GM12891 (cell line): ENCODE data around the gene TMEFF1.
"Not testable (repeated sequence)": the region's sequence is repeated elsewhere in the genome, so short reads cannot be mapped to it uniquely, and the experiment has no call there.

Experiments
- DNase-seq: peaks from one replicate; pipeline ENCODE4 v3.0.0; 2011; ENCODE audit warnings: low spot score; ENCODE audit not compliant: insufficient read length
- FAIRE-seq: peaks from 2 replicates; lab custom pipeline; 2011; peaks lifted over from hg19 to GRCh38; lab: Jason Lieb, UNC
- PAX5 ChIP-seq: IDR thresholded peaks from 2 replicates; pipeline ENCODE4 v1.6.1; 2011; ENCODE audit warnings: low read length, moderate library complexity, mild to moderate bottlenecking; ENCODE audit not compliant: insufficient read depth, severe bottlenecking
- POLR2A ChIP-seq: IDR thresholded peaks from 2 replicates; pipeline ENCODE4 v1.6.1; 2011; ENCODE audit warnings: low read depth, low read length, control low read depth
- POLR2AphosphoS5 ChIP-seq: IDR thresholded peaks from 2 replicates; pipeline ENCODE4 v1.6.1; 2011; ENCODE audit warnings: low read depth, low read length, control low read depth
- POU2F2 ChIP-seq: IDR thresholded peaks from 2 replicates; pipeline ENCODE4 v1.6.1; 2011; ENCODE audit warnings: low read depth, mild to moderate bottlenecking, control low read depth, low read length, moderate library complexity
- SPI1 ChIP-seq: IDR thresholded peaks from 2 replicates; pipeline ENCODE4 v1.6.1; 2011; ENCODE audit warnings: low read depth, low read length, control low read depth
- TAF1 ChIP-seq: IDR thresholded peaks from 2 replicates; pipeline ENCODE4 v1.6.1; 2011; ENCODE audit warnings: low read depth, low read length, control low read depth

Gene TMEFF1

GRCh38 chr9:100436571-100436970 is 36.4 kb upstream of the TMEFF1 start:
- FAIRE-seq (no peak), DNase-seq (no peak)
- TF ChIP-seq SPI1 (no peak), PAX5 (no peak), POU2F2 (no peak), TAF1 (no peak), POLR2AphosphoS5 (no peak), POLR2A (no peak)

GRCh38 chr9:100437860-100438805 is 34.8 kb upstream of the TMEFF1 start:
- peak; percentile 18 for DNase-seq
- peak; percentile 78 for FAIRE-seq
- no peak for TF ChIP-seq POU2F2
- TF ChIP-seq POLR2A, result no peak
- no peak for TF ChIP-seq PAX5
- TF ChIP-seq SPI1, result no peak
- no peak for TF ChIP-seq TAF1
- TF ChIP-seq POLR2AphosphoS5, result no peak

- FAIRE-seq, result no peak
- DNase-seq, result no peak
- TF ChIP-seq POLR2AphosphoS5 (no peak), POU2F2 (no peak), POLR2A (no peak), PAX5 (no peak), SPI1 (no peak), TAF1 (no peak)
Measured at GRCh38 chr9:100440071-100440470, 32.9 kb upstream of the TMEFF1 start.

- DNase-seq, FAIRE-seq: not testable (repeated sequence)
Measured at GRCh38 chr9:100440487-100440886, 32.5 kb upstream of the TMEFF1 start.

GRCh38 chr9:100441911-100442361 is 31.0 kb upstream of the TMEFF1 start:
- FAIRE-seq (no peak), DNase-seq (no peak)

GRCh38 chr9:100443781-100444768 is 28.9 kb upstream of the TMEFF1 start:
- no peak for DNase-seq
- no peak for FAIRE-seq
- TF ChIP-seq SPI1 (no peak), POLR2AphosphoS5 (no peak), POU2F2 (no peak), POLR2A (no peak), PAX5 (no peak), TAF1 (no peak)

More at GRCh38 chr9:100441911-100442361, 31.0 kb upstream of the TMEFF1 start:
- TF ChIP-seq PAX5 (no peak), POLR2AphosphoS5 (no peak), POLR2A (no peak), SPI1 (no peak), POU2F2 (no peak), TAF1 (no peak)

GRCh38 chr9:100445161-100445902 is 27.6 kb upstream of the TMEFF1 start:
- FAIRE-seq (no peak), DNase-seq (no peak)
- no peak for TF ChIP-seq POLR2AphosphoS5
- no peak for TF ChIP-seq POLR2A
- TF ChIP-seq SPI1, result no peak
- TF ChIP-seq TAF1, result no peak
- TF ChIP-seq POU2F2, result no peak
- no peak for TF ChIP-seq PAX5

GRCh38 chr9:100445903-100446549 is 26.9 kb upstream of the TMEFF1 start:
- TF ChIP-seq POLR2AphosphoS5 (no peak), POLR2A (no peak), TAF1 (no peak), POU2F2 (no peak), PAX5 (no peak), SPI1 (no peak)
- no peak for DNase-seq
- FAIRE-seq, result no peak
